Measurements from ENCODE around the gene ARHGAP23.

DNA sequence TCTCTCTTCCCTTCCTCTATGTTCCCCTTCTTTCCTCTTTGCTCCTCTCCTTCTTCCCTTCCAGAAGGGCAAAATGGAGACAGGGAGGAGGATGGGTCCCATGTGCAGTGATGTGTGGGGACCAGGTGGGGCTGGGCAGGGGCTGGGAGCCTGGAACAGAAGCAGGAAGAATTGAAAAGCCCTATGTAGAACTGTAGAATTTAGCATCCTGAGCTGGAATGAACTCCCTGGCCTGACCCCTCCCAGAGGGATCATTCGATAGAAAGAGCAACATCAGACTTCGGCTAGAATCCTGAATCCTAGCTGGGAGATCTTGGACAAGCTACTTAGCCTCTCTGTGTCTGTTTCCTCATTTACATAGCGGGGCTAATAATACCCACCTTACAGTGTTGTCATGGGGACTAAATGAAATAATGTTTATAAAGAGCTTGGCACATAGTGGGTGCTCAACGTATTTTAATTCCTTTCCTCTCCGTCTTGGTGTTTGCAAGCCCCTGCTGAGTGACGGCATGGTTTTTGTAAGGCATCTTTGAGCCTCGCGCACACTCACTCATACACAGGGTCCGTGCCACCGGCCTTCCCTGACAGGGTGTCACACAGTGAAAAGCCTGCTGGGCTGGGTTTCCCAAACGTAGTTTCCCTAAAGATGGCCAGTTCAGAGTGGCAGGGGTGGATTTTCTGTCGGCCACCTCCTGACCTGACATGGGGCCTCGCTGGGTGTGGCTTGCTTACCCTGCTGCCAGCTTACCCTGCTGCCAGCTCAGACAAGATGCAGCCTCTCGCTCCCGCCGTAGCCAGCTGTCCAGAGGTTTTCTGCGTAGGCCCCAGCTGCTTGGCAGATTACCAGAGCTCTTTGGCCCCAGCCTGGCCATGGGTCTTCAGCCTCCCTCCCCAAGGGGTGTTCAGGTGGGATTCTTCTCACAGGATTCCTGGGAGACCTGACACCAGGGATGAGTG, 6.1 kb upstream of the ARHGAP23 start:
- TF ChIP-seq, protein P1, sequence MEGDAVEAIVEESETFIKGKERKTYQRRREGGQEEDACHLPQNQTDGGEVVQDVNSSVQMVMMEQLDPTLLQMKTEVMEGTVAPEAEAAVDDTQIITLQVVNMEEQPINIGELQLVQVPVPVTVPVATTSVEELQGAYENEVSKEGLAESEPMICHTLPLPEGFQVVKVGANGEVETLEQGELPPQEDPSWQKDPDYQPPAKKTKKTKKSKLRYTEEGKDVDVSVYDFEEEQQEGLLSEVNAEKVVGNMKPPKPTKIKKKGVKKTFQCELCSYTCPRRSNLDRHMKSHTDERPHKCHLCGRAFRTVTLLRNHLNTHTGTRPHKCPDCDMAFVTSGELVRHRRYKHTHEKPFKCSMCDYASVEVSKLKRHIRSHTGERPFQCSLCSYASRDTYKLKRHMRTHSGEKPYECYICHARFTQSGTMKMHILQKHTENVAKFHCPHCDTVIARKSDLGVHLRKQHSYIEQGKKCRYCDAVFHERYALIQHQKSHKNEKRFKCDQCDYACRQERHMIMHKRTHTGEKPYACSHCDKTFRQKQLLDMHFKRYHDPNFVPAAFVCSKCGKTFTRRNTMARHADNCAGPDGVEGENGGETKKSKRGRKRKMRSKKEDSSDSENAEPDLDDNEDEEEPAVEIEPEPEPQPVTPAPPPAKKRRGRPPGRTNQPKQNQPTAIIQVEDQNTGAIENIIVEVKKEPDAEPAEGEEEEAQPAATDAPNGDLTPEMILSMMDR (IDR thresholded peaks at IDR 0.05; ENCODE audit: poor library complexity, severe bottlenecking) = no peak
- TF ChIP-seq, protein P2, sequence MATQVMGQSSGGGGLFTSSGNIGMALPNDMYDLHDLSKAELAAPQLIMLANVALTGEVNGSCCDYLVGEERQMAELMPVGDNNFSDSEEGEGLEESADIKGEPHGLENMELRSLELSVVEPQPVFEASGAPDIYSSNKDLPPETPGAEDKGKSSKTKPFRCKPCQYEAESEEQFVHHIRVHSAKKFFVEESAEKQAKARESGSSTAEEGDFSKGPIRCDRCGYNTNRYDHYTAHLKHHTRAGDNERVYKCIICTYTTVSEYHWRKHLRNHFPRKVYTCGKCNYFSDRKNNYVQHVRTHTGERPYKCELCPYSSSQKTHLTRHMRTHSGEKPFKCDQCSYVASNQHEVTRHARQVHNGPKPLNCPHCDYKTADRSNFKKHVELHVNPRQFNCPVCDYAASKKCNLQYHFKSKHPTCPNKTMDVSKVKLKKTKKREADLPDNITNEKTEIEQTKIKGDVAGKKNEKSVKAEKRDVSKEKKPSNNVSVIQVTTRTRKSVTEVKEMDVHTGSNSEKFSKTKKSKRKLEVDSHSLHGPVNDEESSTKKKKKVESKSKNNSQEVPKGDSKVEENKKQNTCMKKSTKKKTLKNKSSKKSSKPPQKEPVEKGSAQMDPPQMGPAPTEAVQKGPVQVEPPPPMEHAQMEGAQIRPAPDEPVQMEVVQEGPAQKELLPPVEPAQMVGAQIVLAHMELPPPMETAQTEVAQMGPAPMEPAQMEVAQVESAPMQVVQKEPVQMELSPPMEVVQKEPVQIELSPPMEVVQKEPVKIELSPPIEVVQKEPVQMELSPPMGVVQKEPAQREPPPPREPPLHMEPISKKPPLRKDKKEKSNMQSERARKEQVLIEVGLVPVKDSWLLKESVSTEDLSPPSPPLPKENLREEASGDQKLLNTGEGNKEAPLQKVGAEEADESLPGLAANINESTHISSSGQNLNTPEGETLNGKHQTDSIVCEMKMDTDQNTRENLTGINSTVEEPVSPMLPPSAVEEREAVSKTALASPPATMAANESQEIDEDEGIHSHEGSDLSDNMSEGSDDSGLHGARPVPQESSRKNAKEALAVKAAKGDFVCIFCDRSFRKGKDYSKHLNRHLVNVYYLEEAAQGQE (IDR thresholded peaks at IDR 0.05; ENCODE audit: borderline replicate concordance) = no peak

Data from neural cell (in vitro differentiated cells).